GM23338 (cell line): ENCODE measurements around the gene PCNT.

Experiments used
- CTCF ChIP-seq, 2 experiments: fragments of 200-600 bp in 1 of 2; sonication (generic) in 1 of 2; conservative IDR thresholded peaks; 2 replicates each; pipeline versions ENCODE4 v1.5.1 to v1.6.1; 2016 to 2017; ENCODE audit warnings: antibody characterized with exemption in 2 of 2, low read depth in 2 of 2, mild to moderate bottlenecking in 2 of 2, moderate library complexity in 1 of 2
- POLR2AphosphoS5 ChIP-seq: IDR thresholded peaks from 2 replicates; pipeline ENCODE4 v1.6.1; 2016; ENCODE audit warnings: antibody characterized with exemption, low read depth
- STAT1 ChIP-seq: IDR thresholded peaks from one replicate; pipeline ENCODE4 v1.6.1; 2016; ENCODE audit warnings: antibody characterized with exemption; ENCODE audit not compliant: unreplicated experiment

DNA sequence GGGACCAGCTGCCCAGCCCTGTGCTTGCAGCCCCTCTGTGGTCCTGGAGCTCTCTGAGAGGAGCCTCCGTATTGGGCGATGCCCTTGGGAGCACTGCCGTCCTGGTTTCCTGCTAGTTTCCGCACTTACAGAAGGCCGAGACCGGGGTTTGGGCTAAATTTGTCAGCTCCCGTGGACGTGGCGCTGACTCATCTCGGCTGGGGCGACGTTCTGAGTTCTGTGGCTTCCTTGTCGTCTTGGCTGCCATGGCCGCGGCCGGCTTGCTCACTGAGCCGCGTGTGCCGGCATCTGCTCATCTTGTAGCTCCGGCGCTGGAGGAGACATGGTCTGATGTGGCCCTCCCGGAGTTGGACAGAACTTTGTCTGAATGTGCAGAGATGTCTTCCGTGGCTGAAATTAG is 64.9 kb downstream of the PCNT start:
- no peak for TF ChIP-seq CTCF (conservative IDR thresholded peaks at IDR 0.05; ENCODE audit: low read depth in 2 of 2)
- TF ChIP-seq STAT1, result no peak
- no peak for TF ChIP-seq POLR2AphosphoS5
